ENCODE measurements around the gene PAX5. TPM values are rescaled to one million over a fixed set of nuclear protein-coding genes. Genes with fewer than 3 reads are reported as not detected.
A peak's percentile ranks its signal among the peaks of the same experiment; 100 is the strongest.

PAX5 gene
- total RNA-seq, 2 donors from 2014 or later = 0.52 TPM; not detected in 1

DNA sequence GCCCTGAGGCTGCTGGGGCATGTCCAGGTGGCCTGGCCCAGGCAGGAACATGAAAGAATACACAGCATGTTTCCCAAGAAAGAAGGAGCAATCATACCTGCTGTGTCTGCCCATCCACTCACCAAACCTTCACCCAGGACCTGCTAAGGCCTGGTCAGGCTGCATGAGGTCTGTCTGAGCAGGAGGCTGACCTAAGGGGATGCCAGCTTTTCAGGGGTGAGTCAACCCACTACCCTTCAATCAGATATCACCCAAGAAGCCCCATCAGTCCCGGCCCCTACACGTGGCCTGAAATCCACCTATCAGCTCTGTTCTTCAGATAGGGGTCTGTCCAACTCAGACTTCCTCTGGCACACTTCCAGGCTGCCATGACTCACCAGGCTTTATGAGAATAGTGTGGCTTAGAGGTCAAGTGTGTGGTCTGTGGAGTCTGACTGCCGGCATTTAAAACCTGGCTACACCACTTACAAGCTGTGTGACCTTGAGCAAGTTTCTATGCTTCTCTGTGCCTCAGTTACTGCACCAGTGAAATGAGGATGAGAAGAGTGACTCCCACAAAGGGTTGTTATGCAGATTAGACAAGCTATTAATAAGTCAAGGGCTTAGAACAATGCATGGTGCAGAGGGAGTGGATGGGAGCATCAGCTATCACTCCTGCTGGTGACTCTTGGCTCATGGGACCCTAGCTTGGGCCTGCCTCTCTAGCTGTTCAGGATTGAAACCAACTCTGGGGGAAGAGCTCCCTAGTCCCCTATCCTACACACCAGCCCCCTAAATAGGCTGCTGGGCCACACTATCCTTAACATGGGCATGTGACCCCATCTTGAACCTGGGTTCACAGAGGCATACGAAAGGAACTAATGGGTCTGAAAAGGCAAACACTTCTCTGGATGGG is 130.3 kb downstream of the PAX5 start:
- Histone ChIP-seq H3K9me3 (no peaks in the 10 kb centered on the region), H3K27ac (peak overlapping the region in 1 of 4 donors; percentile 29), H3K27me3 (no peaks in the 10 kb centered on the region), H3K36me3 (replicated peaks in 1 of 2; ENCODE audit: insufficient read depth in 1 of 2, low read depth in 2 of 2) (no peaks in the 10 kb centered on the region), H3K4me3 (no peak overlapping the region), H3K4me1 (no peaks in the 10 kb centered on the region)
- DNase-seq (peak; percentile 20 to 90 (median 35)), ATAC-seq (no peak)
- TF ChIP-seq POLR2A (IDR thresholded peaks at IDR 0.05) (no peak), CTCF (IDR thresholded peaks at IDR 0.05) (no peak)
- intact Hi-C loops (cut with DNase I) = no loop called here
- WGBS, 2 donors = 47 to 56% methylated on average over 4 of the region's 4 CpGs

- no peaks in the 10 kb centered on the region for H3K36me3 ChIP-seq (replicated peaks in 1 of 2; ENCODE audit: insufficient read depth in 1 of 2, low read depth in 2 of 2)
- 47 to 49% methylated on average over 5 of the region's 5 CpGs for WGBS, 2 donors
- no peak overlapping the region for H3K4me3 ChIP-seq
- DNase-seq = peak in 1 of 4 donors; percentile 56
- H3K9me3 ChIP-seq = no peaks in the 10 kb centered on the region
- peak overlapping the region in 1 of 4 donors; percentile 29 for H3K27ac ChIP-seq
- H3K27me3 ChIP-seq = no peaks in the 10 kb centered on the region
- intact Hi-C loops (cut with DNase I) = no loop called here
- no peak for ATAC-seq
- no peaks in the 10 kb centered on the region for H3K4me1 ChIP-seq
- no peak for TF ChIP-seq POLR2A (IDR thresholded peaks at IDR 0.05)
- TF ChIP-seq CTCF (IDR thresholded peaks at IDR 0.05) = no peak
These were observed 131.1 kb downstream of the PAX5 start for GRCh38 chr9:36902861-36903524.

- H3K9me3 ChIP-seq = no peaks in the 10 kb centered on the region
- no peak overlapping the region for H3K27ac ChIP-seq
- no peak overlapping the region for H3K4me3 ChIP-seq
- H3K27me3 ChIP-seq = no peaks in the 10 kb centered on the region
- intact Hi-C loops (cut with DNase I) = no loop called here
- H3K4me1 ChIP-seq = no peaks in the 10 kb centered on the region
- no peak for DNase-seq
- 78 to 88% methylated on average over 8 of the region's 8 CpGs for WGBS, 2 donors
- no peak for TF ChIP-seq CTCF (IDR thresholded peaks at IDR 0.05)
- TF ChIP-seq POLR2A (IDR thresholded peaks at IDR 0.05) = no peak
- ATAC-seq = no peak
- H3K36me3 ChIP-seq (replicated peaks in 1 of 2; ENCODE audit: insufficient read depth in 1 of 2, low read depth in 2 of 2) = no peaks in the 10 kb centered on the region
These were observed 131.9 kb downstream of the PAX5 start for GRCh38 chr9:36902080-36902716.

- no peak for TF ChIP-seq CTCF (IDR thresholded peaks at IDR 0.05)
- no peak overlapping the region for H3K4me3 ChIP-seq
- H3K4me1 ChIP-seq = no peaks in the 10 kb centered on the region
- H3K27ac ChIP-seq = no peak overlapping the region
- H3K9me3 ChIP-seq = no peaks in the 10 kb centered on the region
- H3K27me3 ChIP-seq = no peaks in the 10 kb centered on the region
- H3K36me3 ChIP-seq (replicated peaks in 1 of 2; ENCODE audit: insufficient read depth in 1 of 2, low read depth in 2 of 2) = no peaks in the 10 kb centered on the region
- DNase-seq = no peak
- ATAC-seq = no peak
- WGBS, 2 donors = 75 to 78% methylated on average over 7 of the region's 7 CpGs
- intact Hi-C loops (cut with DNase I) = no loop called here
These were observed 132.5 kb downstream of the PAX5 start for GRCh38 chr9:36901528-36901927.
